ENCODE results near the gene OR14I1.
"Not testable (repeated sequence)": the region's sequence is repeated elsewhere in the genome, so short reads cannot be mapped to it uniquely, and the experiment has no call there.

OR14I1 gene

GRCh38 chr1:248681651-248682050 is 20.9 kb downstream of the OR14I1 start:
- DNase-seq, result no peak

DNA sequence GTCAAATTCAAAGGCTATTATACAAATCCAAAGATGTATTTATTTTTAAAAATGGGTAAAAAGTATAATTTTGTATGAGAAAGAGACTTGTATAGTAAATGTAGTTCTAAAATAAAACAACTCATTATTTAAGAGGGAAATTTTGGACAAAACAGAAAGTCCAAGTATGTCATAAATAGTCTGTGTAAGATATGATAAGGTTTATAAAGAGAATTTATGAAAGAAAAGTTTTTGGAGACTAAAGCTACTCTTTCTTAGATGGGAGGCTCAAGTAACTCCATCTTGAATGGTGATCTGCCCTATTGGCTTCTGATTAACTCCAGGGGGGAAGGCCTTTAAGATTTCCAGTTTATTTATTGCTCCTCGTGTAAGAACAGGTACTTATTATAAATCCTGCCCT is 32.6 kb downstream of the OR14I1 start:
- DNase-seq, result no peak

- not testable (repeated sequence) for DNase-seq
These were observed 38.9 kb downstream of the OR14I1 start for GRCh38 chr1:248663453-248664328.

- DNase-seq, result not testable (repeated sequence)
These were observed 45.8 kb downstream of the OR14I1 start for GRCh38 chr1:248656797-248657196.

DNA sequence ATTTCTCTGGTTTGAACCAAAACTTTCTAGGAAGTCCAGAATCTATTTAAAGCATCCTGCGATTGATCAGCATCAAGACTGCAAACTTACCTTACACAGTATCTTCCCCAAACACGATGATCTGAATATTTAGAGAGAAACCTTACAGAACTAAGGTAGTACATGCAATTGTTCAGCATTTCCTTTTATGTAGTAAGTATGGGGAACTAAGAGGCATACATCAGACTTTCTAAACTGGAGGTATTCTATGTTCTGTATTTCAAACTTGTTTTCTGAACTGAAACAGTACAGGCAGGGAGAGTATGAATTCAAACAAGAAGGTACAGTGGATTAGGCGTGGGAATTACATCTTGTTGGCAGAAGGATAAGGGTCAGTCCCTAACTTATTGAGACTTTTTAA is 47.2 kb downstream of the OR14I1 start, which contains the start of gene OR2T27:
OR2T27 (minus strand) TSS at position 175 of the 400 bp plus-strand sequence. CDS start 4,644 bp downstream, outside the sequence.
- not testable (repeated sequence) for DNase-seq

All from NCI-H748 treated with DMSO at 0.1 percent for 48 hours (cell line).